Testis (tissue), 2 donors: ENCODE measurements around the gene ACP3.

Experiments
- POLR2A ChIP-seq: fragments of 450-650 bp; IDR thresholded peaks from one replicate; pipeline ENCODE4 v1.6.1; 2017; ENCODE audit warnings: antibody characterized with exemption, mild to moderate bottlenecking, moderate library complexity
- TF ChIP-seq, protein P1 (sequence below), 3 experiments: fragments of 450-650 bp in 2 of 3; fragments of 200-600 bp in 1 of 3; sonication (generic) in 1 of 3; IDR thresholded peaks; one replicate each; pipeline ENCODE4 v1.5.1; 2016 to 2019; ENCODE audit warnings: antibody characterized with exemption in 3 of 3, mild to moderate bottlenecking in 2 of 3, moderate library complexity in 1 of 3

DNA sequence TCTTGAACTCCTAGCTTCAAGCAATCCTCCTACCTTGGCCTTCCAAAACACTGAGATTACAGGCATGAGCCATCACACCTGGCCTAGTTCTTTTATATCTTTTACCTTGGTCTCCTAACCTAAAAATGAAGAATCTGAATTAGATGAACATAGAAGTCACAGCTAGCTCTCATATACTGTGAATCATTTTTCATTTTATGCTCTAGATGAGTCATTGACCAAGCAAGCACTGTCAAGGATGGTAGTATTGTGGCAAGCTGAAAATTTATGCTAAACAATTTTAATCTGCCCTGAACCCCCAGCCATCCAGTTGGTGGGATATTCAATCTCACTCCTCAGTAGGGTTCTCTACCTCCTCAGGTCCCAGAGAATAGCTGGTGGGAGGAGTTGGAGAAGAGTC lies 51.8 kb downstream of the ACP3 start:
- TF ChIP-seq, protein P1, sequence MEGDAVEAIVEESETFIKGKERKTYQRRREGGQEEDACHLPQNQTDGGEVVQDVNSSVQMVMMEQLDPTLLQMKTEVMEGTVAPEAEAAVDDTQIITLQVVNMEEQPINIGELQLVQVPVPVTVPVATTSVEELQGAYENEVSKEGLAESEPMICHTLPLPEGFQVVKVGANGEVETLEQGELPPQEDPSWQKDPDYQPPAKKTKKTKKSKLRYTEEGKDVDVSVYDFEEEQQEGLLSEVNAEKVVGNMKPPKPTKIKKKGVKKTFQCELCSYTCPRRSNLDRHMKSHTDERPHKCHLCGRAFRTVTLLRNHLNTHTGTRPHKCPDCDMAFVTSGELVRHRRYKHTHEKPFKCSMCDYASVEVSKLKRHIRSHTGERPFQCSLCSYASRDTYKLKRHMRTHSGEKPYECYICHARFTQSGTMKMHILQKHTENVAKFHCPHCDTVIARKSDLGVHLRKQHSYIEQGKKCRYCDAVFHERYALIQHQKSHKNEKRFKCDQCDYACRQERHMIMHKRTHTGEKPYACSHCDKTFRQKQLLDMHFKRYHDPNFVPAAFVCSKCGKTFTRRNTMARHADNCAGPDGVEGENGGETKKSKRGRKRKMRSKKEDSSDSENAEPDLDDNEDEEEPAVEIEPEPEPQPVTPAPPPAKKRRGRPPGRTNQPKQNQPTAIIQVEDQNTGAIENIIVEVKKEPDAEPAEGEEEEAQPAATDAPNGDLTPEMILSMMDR (IDR thresholded peaks at IDR 0.05): no peak
- no peak for TF ChIP-seq POLR2A
